ENCODE data around the gene SENP5. TPM values are rescaled to one million over a fixed set of nuclear protein-coding genes. Genes with fewer than 3 reads are reported as not detected.
A peak's percentile ranks its signal among the peaks of the same experiment; 100 is the strongest.

The SENP5 gene
- polyA plus RNA-seq, 3 donors = 6.7 to 10.4 (median 8.4) TPM

DNA sequence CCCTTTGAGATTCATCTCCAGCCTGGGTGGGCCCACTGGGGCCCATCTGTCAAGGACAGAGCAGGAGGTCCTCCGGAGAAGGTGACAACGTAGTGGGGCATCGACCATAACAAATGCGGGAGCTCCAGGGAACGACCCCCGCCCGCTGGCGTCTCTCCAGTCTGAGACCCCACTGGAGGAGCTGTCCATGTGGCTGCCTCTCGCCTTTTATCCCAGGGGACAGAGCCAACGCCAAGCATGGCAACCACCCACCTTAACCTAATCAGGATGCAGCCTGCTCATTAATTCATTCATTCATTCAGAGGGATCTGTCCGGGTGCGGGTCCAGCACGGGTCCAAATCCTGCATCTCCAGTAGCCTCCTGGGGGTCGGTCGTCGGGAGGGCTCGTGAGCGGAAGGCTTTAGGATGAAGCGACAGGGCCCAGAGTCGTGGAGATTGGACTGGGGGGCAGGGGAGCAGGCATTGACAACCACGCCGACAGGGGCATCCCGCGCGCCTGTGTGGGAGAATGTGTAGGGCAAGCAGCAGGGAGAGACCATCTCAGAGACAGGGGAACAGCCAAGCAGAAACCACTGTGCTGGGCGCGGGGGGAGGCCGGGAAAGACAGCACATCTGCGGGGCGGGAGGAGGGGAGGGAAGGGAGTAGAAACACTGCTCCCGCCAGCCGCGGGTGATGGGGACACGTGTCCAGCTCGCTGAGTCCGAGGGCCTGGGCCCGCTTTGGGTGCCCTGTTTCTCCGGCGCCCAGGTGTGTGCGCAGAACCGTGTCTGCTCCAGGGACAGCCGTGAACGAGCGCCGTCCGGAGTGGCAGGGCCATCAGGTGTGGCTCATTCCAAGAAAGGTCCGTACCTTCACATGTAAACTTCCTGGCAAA lies 99.0 kb downstream of the SENP5 start:
- H3K9me3 Mint-ChIP-seq = peaks cover 0 to 18% (median 14%) of the 10 kb centered on the region in 7 donors
- H3K27me3 Mint-ChIP-seq (ENCODE audit: low read depth in 3 of 3) = peaks cover 16 to 22% (median 17%) of the 10 kb centered on the region in 3 donors
- peak overlapping the region in 2 of 7 donors; percentile 49 to 69 for H3K27ac Mint-ChIP-seq
- H3K27me3 ChIP-seq (ENCODE audit: control insufficient read depth in 2 of 2, insufficient read depth in 2 of 2, low read length in 2 of 2) = no peaks in the 10 kb centered on the region
- DNase-seq = no peak
- H3K9ac ChIP-seq (ENCODE audit: insufficient read depth, low read length, poor library complexity, severe bottlenecking) = no peak overlapping the region
- peaks cover 16% of the 10 kb centered on the region for H3K4me1 Mint-ChIP-seq
- no peak overlapping the region for H3K27ac ChIP-seq (ENCODE audit: low read depth in 1 of 2, low read length in 2 of 2)
- no peak overlapping the region for H3K4me3 ChIP-seq (replicated peaks in 1 of 3; ENCODE audit: low read depth in 2 of 3, low read length in 3 of 3)
- peaks cover 4 to 23% of the 10 kb centered on the region in 2 donors for H3K9me3 ChIP-seq (replicated peaks in 1 of 2; ENCODE audit: control insufficient read depth in 1 of 2, insufficient read depth in 1 of 2, low read length in 2 of 2)
- peaks cover 9 to 18% of the 10 kb centered on the region in 2 donors for H3K36me3 Mint-ChIP-seq
- H4K20me1 ChIP-seq (ENCODE audit: insufficient read depth, low read length) = no peaks in the 10 kb centered on the region
- TF ChIP-seq CTCF (IDR thresholded peaks at IDR 0.05) = no peak
- H3K36me3 ChIP-seq (replicated peaks in 1 of 2; ENCODE audit: control insufficient read depth in 1 of 2, insufficient read depth in 2 of 2, low read length in 2 of 2) = no peaks in the 10 kb centered on the region
- intact Hi-C loops (cut with micrococcal nuclease) = no loop called here
- H3K4me1 ChIP-seq (ENCODE audit: control insufficient read depth in 1 of 2, insufficient read depth in 2 of 2, low read length in 2 of 2) = peaks cover 12 to 13% of the 10 kb centered on the region in 2 donors
- 91% methylated on average over 45 of the region's 47 CpGs for WGBS (ENCODE audit: insufficient coverage)
- H3K4me3 Mint-ChIP-seq = no peak overlapping the region
- H3K79me2 ChIP-seq (ENCODE audit: insufficient read depth, low read length) = peaks cover 10% of the 10 kb centered on the region
- H3K4me2 ChIP-seq (replicated peaks; ENCODE audit: extremely low read depth, low read length, poor library complexity, severe bottlenecking) = no peak overlapping the region
- H2AFZ ChIP-seq (ENCODE audit: insufficient read depth, low read depth, low read length, poor library complexity, severe bottlenecking) = no peak overlapping the region

- H3K27ac ChIP-seq (ENCODE audit: low read depth in 1 of 2, low read length in 2 of 2) = no peak overlapping the region
- peaks cover 4 to 23% of the 10 kb centered on the region in 2 donors for H3K9me3 ChIP-seq (replicated peaks in 1 of 2; ENCODE audit: control insufficient read depth in 1 of 2, insufficient read depth in 1 of 2, low read length in 2 of 2)
- peak overlapping the region; percentile 99 for H3K4me2 ChIP-seq (replicated peaks; ENCODE audit: extremely low read depth, low read length, poor library complexity, severe bottlenecking)
- H3K36me3 Mint-ChIP-seq = peaks cover 9 to 18% of the 10 kb centered on the region in 2 donors
- intact Hi-C loops (cut with micrococcal nuclease) = loop anchor here in 1 of 2 donors (2.0 kb wide), 1 partner anchor 129 kb away; no protein-coding TSS in a partner anchor
- no peaks in the 10 kb centered on the region for H3K36me3 ChIP-seq (replicated peaks in 1 of 2; ENCODE audit: control insufficient read depth in 1 of 2, insufficient read depth in 2 of 2, low read length in 2 of 2)
- H3K4me3 ChIP-seq (replicated peaks in 1 of 3; ENCODE audit: low read depth in 2 of 3, low read length in 3 of 3) = peak overlapping the region; percentile 52 to 82 (median 53)
- peaks cover 0 to 18% (median 14%) of the 10 kb centered on the region in 7 donors for H3K9me3 Mint-ChIP-seq
- H3K27ac Mint-ChIP-seq = no peak overlapping the region
- peaks cover 16% of the 10 kb centered on the region for H3K4me1 Mint-ChIP-seq
- H3K79me2 ChIP-seq (ENCODE audit: insufficient read depth, low read length) = peaks cover 10% of the 10 kb centered on the region
- peaks cover 12 to 13% of the 10 kb centered on the region in 2 donors for H3K4me1 ChIP-seq (ENCODE audit: control insufficient read depth in 1 of 2, insufficient read depth in 2 of 2, low read length in 2 of 2)
- H2AFZ ChIP-seq (ENCODE audit: insufficient read depth, low read depth, low read length, poor library complexity, severe bottlenecking) = peak overlapping the region; percentile 95
- peak overlapping the region; percentile 79 for H3K9ac ChIP-seq (ENCODE audit: insufficient read depth, low read length, poor library complexity, severe bottlenecking)
- H4K20me1 ChIP-seq (ENCODE audit: insufficient read depth, low read length) = no peaks in the 10 kb centered on the region
- 76% methylated on average over 31 of the region's 35 CpGs for WGBS (ENCODE audit: insufficient coverage)
- no peak for DNase-seq
- TF ChIP-seq CTCF (IDR thresholded peaks at IDR 0.05) = no peak
- peak overlapping the region; percentile 82 to 89 for H3K4me3 Mint-ChIP-seq
- H3K27me3 ChIP-seq (ENCODE audit: control insufficient read depth in 2 of 2, insufficient read depth in 2 of 2, low read length in 2 of 2) = no peaks in the 10 kb centered on the region
- peaks cover 16 to 23% (median 17%) of the 10 kb centered on the region in 3 donors for H3K27me3 Mint-ChIP-seq (ENCODE audit: low read depth in 3 of 3)
These were observed 99.9 kb downstream of the SENP5 start for GRCh38 chr3:196967412-196968232.

All from CD14-positive monocyte (primary cell).